GM18858 (cell line): ENCODE results near the gene CENPA.

Experiments
- ATAC-seq: cut with Tn5 transposase; IDR thresholded peaks from one replicate; pipeline ENCODE4 v1.9.1; 2021; ENCODE audit not compliant: unreplicated experiment

The CENPA gene

DNA sequence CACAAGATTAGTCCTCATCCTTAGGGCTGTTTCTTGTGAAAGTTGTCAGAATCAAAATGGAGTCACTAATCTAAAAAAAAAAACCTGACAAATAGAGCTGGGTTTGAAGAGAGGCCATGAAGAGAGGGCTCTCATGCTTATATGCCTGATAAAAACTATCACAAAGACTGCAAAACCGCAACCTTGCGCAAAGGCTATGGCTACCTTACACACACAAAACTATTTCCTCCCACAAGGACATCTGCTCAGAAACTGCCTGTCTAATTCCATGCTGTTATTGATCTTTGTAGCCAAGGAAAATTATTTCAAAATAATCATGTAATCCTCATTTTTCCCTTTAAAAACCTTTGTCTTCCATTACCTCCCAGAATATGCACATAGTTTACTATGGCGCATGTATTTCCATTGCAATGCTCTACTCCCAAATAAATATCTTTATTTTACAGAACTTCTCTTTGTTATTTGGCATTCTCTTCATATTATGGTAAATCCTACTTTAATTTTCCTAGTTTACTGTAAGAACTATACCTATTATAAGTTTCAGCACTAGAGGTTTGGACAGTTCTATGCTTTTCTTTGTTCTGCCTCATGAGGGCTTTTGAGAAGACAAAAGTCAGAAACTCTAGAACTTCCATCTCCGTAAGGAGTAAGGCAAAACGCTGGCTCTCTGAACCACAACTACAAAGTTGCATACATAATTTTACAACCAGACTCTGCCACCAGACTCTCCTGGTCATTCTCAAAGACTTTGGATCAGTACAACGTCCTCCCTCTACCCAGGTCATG, 52.5 kb downstream of the CENPA start:
- ATAC-seq = no peak

DNA sequence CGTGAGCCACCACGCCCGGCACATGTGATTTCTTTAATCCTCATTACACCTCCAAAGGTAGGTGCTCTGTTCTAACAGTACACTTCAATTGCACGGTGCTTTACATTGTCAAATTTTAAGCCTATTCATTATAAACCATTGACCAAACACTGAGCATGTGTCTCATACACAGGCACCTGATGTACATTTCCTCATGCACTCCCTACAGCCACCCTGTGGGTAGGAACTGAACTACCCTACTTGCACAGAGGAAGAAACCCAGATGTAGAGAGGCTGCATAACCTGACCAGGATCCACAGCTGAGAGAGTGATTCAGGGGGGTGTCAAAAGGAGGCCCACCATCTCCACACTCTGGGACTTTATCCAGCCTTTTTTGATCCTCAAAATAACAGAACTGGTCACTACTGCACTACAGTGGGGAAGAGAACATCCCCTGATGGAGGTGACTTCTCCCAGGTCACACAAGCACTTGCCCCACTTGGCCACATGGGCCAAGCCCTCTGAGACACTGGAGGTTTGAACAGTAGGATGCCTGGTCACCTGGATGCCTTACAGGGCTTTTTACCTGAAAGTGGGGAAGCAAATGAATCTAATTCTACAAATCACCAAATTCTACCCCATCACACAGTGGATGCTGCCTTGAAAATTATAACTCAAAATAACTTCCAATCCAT, 55.2 kb downstream of the CENPA start:
- no peak for ATAC-seq

DNA sequence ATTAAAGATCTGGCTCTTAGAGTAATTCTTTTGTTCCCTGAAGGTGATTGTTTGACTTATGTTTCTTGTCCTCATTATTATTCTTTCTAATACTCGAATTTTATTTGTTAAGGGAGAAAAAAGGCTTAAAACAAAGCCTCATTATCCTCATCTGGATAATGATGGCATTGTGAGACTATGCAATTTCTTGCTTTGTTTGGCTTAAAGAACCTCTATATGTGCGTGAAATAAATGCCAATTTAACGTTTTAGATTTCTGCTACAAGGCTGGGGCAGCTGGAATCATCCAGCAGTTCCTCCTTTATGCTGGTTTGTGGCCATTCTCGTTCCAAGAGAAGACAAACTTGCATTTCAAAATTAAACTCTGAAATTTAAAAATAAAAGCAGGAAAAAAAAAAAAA, 57.2 kb downstream of the CENPA start:
- ATAC-seq = no peak
